ENCODE data around the gene ATP5F1C.

The ATP5F1C gene

DNA sequence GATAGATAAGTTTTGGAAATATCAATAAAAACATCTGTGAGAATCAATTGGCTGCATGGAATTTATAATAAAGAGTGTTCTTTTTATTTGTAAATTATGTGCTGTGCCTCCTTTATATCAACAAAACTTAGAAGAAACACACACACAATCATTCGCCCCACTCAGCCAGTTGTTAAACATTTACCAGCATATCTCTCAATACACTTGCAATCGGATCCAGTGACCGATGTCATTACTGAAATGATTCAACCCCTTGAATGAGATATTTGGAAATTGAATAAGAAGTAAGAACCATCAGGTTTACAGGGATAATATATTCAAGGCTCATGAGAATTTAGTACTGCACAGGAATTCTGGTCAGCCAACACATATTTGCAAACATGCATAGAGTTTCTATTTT lies 65.9 kb downstream of the ATP5F1C start:
- DNase-seq: no peak

DNA sequence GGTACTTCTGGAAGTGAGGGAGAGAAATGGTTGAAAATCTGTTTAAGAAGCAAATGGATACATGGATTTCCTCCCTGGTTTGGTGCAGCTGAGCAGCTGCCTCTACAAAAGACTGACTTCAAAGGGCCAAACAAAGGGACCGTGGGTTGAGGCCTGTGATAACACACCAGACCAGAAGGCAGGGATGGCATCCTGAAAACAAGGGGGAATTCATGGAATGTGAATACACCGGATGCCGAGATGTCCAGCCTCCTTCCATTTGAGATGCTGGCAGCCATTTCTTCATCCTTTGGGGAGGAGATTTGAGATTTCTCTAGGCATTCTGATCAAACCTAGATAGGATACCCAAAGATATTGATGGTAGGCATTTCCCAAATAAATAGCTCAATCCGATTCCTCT lies 67.2 kb downstream of the ATP5F1C start:
- DNase-seq: no peak

DNA sequence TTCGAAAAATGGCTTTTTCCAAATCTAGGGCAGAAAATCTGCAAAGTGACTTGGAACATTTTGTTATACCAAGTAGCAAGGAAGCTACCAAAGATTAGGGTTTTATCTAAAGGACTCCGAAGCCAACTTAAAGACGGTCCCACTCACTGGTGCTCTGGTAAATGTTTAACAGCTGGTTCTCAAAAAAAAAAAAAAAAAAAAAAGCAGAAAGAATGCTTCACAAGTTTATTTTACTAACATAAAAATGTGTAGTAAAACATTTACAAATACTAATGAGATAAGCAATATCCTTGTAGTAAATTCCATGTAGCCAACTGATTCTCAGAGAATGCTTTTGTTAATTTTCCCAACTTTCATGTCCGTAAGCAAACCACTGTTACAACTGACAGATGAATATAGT lies 68.7 kb downstream of the ATP5F1C start:
- no peak for DNase-seq

DNA sequence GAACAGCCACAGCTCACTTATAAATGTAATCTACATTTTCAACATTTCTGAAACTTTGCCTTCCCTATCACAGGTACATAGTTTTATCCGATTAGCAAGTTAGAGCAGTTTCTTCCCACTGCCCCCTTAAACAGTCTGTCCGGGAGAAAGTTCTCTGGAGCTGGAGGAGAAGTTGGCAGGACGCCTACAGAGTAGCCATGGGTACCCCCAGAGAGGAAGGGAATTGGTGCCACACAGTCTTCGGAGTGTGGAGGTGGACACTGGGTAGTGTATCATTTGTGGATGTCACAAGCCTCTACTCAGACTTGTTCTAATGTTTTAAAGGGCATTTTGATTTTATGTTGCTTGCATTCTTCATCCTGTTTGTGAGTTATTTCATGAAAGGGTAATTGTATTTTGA lies 69.3 kb downstream of the ATP5F1C start:
- DNase-seq: no peak
